Endodermal cell (in vitro differentiated cells): Measurements from ENCODE around the gene GNAO1. TPM values are rescaled to one million over a fixed set of nuclear protein-coding genes. Genes with fewer than 3 reads are reported as not detected.

ENCODE experiments used
- DNase-seq: peaks from one replicate; pipeline ENCODE4 v3.0.0-alpha.2; 2017
- H3K27ac ChIP-seq: 2 replicates; pipeline ENCODE4 v1.5.1; 2013; ENCODE audit warnings: mild to moderate bottlenecking, low read depth, low read length, moderate library complexity
- H3K27me3 ChIP-seq: 2 replicates; pipeline ENCODE4 v1.6.1; 2013; ENCODE audit warnings: mild to moderate bottlenecking, low read length, moderate library complexity; ENCODE audit not compliant: insufficient read depth, control insufficient read depth, poor library complexity, severe bottlenecking
- H3K36me3 ChIP-seq: 2 replicates; pipeline ENCODE4 v1.7.0; 2013; ENCODE audit warnings: mild to moderate bottlenecking, low read length, moderate library complexity; ENCODE audit not compliant: control insufficient read depth, insufficient read depth
- H3K4me1 ChIP-seq: one replicate; pipeline ENCODE4 v1.7.0; 2013; ENCODE audit warnings: low read length; ENCODE audit not compliant: control insufficient read depth, insufficient read depth
- H3K4me3 ChIP-seq: 2 replicates; pipeline ENCODE4 v1.5.1; 2013; ENCODE audit warnings: mild to moderate bottlenecking, low read length, moderate library complexity
- H3K9ac ChIP-seq: 2 replicates; pipeline ENCODE4 v1.6.1; 2013; ENCODE audit warnings: mild to moderate bottlenecking, low read length, moderate library complexity; ENCODE audit not compliant: poor library complexity, severe bottlenecking; ENCODE audit errors: extremely low read depth
- H3K9me3 ChIP-seq: 2 replicates; pipeline ENCODE4 v1.6.1; 2013; ENCODE audit warnings: mild to moderate bottlenecking, low read length, moderate library complexity; ENCODE audit not compliant: control insufficient read depth
- H3K27ac Mint-ChIP-seq: 2 replicates; pipeline ENCODE4 v1.8.0; 2020; ENCODE audit warnings: mixed read lengths
- H3K27me3 Mint-ChIP-seq: 2 replicates; pipeline ENCODE4 v1.8.0; 2021; ENCODE audit warnings: mild to moderate bottlenecking, mixed read lengths; ENCODE audit not compliant: insufficient read depth
- H3K36me3 Mint-ChIP-seq: 2 replicates; pipeline ENCODE4 v1.8.0; 2020; ENCODE audit warnings: low read depth, mixed read lengths
- H3K4me1 Mint-ChIP-seq: 2 replicates; pipeline ENCODE4 v1.8.0; 2020; ENCODE audit warnings: mixed read lengths
- H3K4me3 Mint-ChIP-seq: 2 replicates; pipeline ENCODE4 v1.8.0; 2020; ENCODE audit warnings: mild to moderate bottlenecking, moderate library complexity, mixed read lengths
- H3K9me3 Mint-ChIP-seq: 2 replicates; pipeline ENCODE4 v1.8.0; 2020; ENCODE audit warnings: mild to moderate bottlenecking, mixed read lengths
- WGBS, 2 experiments: methylation state at CpG; one replicate each; pipeline versions ENCODE4 v1.1.5 to v1.1.7; 2013; ENCODE audit warnings: missing lambda C conversion rate in 2 of 2, mixed read lengths in 1 of 2; ENCODE audit not compliant: insufficient coverage in 1 of 2, insufficient read length in 1 of 2; 5-methylcytosine and 5-hydroxymethylcytosine counted together
- total RNA-seq, 2 donors: library from RNA; stranded (reverse); fragmentation: NEBNext Ultra II Directional in 1 of 2; extraction: Animal tissue kit (Norgen Biotek cat#: 25700) in 1 of 2; gene quantifications; 2 replicates in 1 of 2; 3 replicates in 1 of 2; pipeline ENCODE4 v1.2.1, GENCODE V29; 2021
- TF ChIP-seq, protein P1 (sequence below): fragments of 200-600 bp; sonication (generic); conservative IDR thresholded peaks from 2 replicates; pipeline ENCODE4 v1.5.0; 2021; ENCODE audit warnings: antibody characterized with exemption, mild to moderate bottlenecking

GNAO1 gene
- total RNA-seq, 2 donors from 2014 or later: 2.7 to 7.1 TPM

DNA sequence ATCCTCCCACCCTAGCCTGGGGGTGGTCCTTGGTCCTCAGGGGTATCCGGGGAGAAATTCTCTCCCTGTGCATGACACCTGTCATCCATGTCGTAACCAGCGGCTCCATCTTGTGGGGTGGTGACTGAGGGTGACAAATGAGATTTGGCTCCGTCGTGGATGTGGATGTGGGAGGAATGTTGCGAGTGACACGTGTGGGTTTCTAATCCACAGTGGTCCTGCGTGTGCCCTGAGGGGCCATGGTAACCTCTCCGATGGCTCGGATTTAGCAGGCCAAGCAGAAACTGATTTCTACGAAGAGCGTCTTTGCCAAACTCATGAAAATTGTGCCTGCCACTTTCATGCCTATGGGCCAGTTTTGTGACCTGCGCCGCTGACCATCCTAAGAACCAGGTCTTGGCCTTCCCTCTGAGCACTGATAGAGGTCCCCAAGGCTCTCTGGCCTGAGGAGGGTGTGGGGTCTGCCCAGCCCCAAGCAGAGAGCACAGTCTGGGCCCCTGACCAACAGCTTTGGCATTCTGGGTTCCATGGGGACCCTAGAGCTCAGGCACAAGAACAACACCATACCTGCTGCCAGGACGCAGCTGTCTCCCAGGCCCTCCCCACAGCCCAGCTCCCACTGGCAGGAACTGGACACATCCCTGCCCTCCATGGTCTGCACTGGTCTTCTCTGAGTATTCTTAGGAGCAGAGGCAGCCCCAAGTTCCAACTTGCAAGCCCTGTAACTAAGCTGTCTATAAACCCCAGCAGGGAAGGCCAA lies 155.0 kb downstream of the GNAO1 start:
- Mint-ChIP-seq H3K36me3 (no peaks in the 10 kb centered on the region), H3K27ac (no peak overlapping the region), H3K9me3 (no peaks in the 10 kb centered on the region), H3K4me1 (no peaks in the 10 kb centered on the region), H3K27me3 (no peaks in the 10 kb centered on the region), H3K4me3 (no peak overlapping the region)
- Histone ChIP-seq H3K27me3 (no peaks in the 10 kb centered on the region), H3K9me3 (no peaks in the 10 kb centered on the region), H3K9ac (no peak overlapping the region), H3K27ac (no peak overlapping the region), H3K4me3 (no peak overlapping the region), H3K4me1 (no peaks in the 10 kb centered on the region), H3K36me3 (no peaks in the 10 kb centered on the region)
- no peak for DNase-seq
- 93 to 97% methylated on average over 15 of the region's 15 CpGs for WGBS, 2 experiments
- TF ChIP-seq, protein P1, sequence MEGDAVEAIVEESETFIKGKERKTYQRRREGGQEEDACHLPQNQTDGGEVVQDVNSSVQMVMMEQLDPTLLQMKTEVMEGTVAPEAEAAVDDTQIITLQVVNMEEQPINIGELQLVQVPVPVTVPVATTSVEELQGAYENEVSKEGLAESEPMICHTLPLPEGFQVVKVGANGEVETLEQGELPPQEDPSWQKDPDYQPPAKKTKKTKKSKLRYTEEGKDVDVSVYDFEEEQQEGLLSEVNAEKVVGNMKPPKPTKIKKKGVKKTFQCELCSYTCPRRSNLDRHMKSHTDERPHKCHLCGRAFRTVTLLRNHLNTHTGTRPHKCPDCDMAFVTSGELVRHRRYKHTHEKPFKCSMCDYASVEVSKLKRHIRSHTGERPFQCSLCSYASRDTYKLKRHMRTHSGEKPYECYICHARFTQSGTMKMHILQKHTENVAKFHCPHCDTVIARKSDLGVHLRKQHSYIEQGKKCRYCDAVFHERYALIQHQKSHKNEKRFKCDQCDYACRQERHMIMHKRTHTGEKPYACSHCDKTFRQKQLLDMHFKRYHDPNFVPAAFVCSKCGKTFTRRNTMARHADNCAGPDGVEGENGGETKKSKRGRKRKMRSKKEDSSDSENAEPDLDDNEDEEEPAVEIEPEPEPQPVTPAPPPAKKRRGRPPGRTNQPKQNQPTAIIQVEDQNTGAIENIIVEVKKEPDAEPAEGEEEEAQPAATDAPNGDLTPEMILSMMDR: no peak

- Mint-ChIP-seq H3K27me3 (no peaks in the 10 kb centered on the region), H3K4me1 (no peaks in the 10 kb centered on the region), H3K4me3 (no peak overlapping the region), H3K36me3 (no peaks in the 10 kb centered on the region), H3K9me3 (no peaks in the 10 kb centered on the region), H3K27ac (no peak overlapping the region)
- H3K4me3 ChIP-seq: no peak overlapping the region
- H3K9me3 ChIP-seq: no peaks in the 10 kb centered on the region
- no peak overlapping the region for H3K27ac ChIP-seq
- H3K4me1 ChIP-seq: no peaks in the 10 kb centered on the region
- H3K9ac ChIP-seq: no peak overlapping the region
- WGBS, 2 experiments: 76% methylated on average over 8 of the region's 8 CpGs; no CpG with 5 or more reads in 1 of the 2 experiments
- TF ChIP-seq, protein P1: no peak
- H3K27me3 ChIP-seq: no peaks in the 10 kb centered on the region
- no peak for DNase-seq
- H3K36me3 ChIP-seq: no peaks in the 10 kb centered on the region
Measured at GRCh38 chr16:56347166-56347565, 155.9 kb downstream of the GNAO1 start.

DNA sequence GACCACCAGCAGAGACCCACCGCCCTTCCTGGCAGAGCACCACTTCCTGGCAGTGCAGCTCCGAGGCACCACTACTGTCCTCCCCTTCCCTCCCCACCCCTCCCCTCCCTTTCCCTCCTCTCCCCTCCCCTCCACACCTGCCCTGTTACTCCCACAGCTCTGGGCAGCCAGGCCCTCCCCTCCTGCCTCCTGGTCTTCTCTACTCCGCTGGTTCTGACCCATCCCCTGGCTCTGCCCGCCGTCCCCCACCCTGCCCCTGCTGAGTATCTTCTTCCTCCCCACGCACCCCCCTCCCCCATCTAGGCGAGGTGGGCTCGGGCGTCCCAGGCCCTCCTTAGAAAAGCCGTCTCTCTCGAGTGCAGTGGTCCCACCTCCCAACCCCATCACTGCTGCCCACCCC lies 156.4 kb downstream of the GNAO1 start:
- H3K27ac ChIP-seq: no peak overlapping the region
- H3K36me3 Mint-ChIP-seq: no peaks in the 10 kb centered on the region
- H3K36me3 ChIP-seq: no peaks in the 10 kb centered on the region
- no peak overlapping the region for H3K9ac ChIP-seq
- H3K4me1 ChIP-seq: no peaks in the 10 kb centered on the region
- 75 to 84% methylated on average over 2 to 7 of the region's 11 CpGs for WGBS, 2 experiments
- H3K27me3 ChIP-seq: no peaks in the 10 kb centered on the region
- H3K4me1 Mint-ChIP-seq: no peaks in the 10 kb centered on the region
- H3K27me3 Mint-ChIP-seq: no peaks in the 10 kb centered on the region
- H3K4me3 ChIP-seq: no peak overlapping the region
- TF ChIP-seq, protein P1: no peak
- H3K9me3 ChIP-seq: no peaks in the 10 kb centered on the region
- H3K27ac Mint-ChIP-seq: no peak overlapping the region
- no peak for DNase-seq
- H3K4me3 Mint-ChIP-seq: no peak overlapping the region
- H3K9me3 Mint-ChIP-seq: no peaks in the 10 kb centered on the region
